ENCODE measurements around the gene GAS2L1.
A peak's percentile ranks its signal among the peaks of the same experiment; 100 is the strongest.

GAS2L1 gene

DNA sequence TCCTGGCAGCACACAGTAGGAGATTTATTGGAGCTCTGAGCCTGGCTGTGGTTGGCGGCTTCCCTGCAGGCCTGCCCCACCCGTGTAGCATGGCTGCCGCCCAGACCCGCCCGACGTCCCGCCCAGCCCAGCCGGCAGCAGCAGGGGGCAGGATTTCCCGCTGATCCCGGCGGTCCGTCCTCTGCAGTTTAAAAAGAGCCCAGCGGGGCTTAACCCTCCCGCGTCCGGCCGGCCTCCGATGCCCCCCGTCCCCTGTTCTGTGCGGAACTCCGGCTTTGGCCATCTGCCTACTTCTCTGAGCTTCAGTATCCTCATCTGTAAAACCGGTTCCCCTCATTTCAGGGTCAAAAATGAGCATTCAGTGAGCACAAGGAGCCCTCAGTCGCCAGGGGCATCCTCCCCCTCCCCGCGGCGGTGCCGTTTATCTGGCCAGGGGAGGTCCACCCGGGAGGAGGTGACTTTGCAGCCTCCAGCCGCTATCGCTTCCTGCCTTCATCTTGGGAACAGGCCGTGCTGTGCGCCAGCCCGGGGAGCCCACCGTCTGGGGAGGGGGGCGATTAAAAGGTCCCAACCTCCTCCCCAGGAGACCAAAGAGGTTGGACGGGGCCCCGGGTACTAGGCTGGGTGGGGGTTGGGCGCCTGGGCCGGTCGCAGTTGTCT, at the start of gene GAS2L1:
TSS of gene GAS2L1 (plus strand) at position 476 of the 660 bp plus-strand sequence. CDS start 1,456 bp downstream, outside the sequence.
- DNase-seq, result peak; percentile 87

DNA sequence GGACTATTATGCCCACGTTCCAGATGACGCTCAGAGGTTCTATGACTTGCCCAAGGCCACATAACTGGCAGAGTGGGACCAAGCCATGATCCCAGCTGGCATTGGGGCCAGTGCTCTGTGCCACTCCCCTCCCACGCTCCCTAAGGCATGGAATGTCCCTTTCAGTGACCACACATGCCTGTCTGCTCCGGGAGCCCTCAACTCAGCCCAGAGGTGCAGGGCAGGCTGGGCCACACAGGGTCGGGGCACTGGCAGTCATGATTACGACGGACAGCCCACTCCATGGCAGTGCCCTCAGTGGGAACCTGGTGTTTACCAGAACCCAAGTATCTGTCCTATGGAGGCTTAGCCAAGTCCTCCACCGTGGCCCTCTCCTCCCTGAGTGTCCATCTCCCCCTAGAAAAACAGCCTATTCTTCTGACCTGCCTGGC, 48.7 kb upstream of the GAS2L1 start:
- no peak for DNase-seq

- no peak for DNase-seq
These were observed 47.8 kb upstream of the GAS2L1 start for GRCh38 chr22:29258407-29259252.

DNA sequence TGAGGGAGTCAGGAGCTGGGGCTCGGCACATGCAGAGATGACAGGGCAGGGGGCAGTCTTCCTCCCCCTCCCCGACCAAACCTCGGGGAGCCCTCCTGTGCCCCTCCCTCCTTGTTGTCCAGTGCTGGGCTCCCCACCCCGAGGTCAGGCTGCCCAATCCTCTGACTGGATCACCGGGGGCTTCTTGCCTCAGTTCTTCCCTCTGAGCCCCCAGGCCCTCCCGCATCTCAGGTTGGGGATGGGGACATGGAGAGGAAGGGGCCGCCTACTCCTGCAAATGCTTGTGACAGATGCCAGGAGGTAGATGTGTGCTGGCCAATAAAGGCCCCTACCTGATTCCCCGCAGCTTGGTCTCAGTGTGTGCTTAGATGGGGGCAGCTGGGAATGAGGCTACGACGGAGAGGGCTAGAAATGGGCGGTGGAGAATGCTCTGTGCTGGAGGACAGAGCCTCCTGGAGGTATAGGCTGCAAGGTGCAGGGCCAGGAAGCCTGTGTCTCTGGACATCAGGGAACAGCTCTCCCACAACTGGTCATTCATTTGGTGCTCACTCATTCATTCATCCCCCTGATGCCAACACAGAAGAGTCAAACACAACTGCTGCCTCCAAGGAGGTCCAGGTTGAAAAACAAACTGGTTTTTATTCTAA, 47.1 kb upstream of the GAS2L1 start:
- DNase-seq, result no peak

DNA sequence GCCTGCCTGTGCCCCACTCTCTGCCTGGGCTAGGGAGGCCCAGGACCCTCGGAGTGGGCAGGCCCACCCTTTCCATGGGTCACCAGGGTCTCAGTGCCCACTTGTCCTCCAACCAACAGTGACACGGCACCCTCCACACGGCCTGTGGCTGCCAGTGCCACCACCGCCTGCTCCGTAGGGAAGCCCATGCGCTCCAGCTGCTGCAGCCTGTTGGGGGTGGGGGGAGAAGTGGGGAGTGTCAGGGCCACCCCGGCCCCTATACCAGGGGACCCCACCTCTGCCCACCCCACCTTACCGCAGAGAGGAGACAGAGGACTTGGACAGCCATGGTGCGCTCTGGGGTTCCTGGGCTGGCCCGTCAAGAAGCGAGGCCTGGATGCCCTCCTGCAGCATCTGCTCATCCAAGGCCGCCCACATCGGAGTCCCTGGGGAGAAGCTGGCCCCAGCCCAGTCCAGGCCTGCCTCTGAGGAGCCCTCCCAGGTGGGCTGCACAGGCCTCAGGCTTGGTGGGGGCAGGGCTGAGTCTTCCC, 46.4 kb upstream of the GAS2L1 start:
- no peak for DNase-seq

GRCh38 chr22:29260601-29261315, 45.7 kb upstream of the GAS2L1 start:
- no peak for DNase-seq

- no peak for DNase-seq
These were observed 42.6 kb upstream of the GAS2L1 start for GRCh38 chr22:29263791-29264276.

DNA sequence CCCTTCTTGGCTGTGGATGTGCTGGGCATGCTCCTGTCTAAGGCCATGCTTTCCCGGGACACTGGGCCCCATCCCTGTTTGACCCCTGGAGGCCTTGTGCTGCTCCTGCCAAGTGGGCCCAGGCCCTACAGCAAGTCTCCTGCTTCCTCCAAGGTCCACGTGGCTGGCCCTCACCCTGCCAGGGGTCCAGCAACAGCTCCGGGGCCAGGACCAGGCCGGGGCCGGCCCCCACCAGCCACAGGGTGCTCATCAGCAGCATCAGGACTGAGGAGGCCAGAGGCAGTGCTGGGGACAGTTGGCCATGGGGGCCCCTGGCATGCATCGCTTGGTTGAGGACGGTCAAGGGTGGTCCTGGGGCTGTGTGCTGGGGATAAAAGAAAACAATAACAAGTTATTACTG, 41.1 kb upstream of the GAS2L1 start:
- no peak for DNase-seq

DNA sequence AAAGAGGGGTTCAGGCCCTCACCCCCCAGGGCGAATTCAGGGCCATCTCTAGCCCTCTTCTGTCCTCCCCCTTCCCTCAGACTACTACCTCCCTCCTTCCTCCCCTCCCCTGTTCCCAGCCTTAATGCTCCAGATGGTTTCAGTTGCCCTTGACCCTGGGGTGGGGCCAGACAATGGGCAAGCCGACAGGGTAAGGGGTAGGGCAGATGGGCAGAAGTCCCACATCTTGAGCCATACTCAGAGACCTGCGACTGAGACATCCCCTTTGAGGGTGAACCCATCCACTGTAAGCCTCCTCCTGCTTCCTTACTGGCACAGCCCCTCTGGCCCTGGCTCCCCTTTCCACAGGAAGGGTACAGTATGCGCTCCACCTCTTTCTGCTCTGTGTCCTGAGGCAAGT, 40.5 kb upstream of the GAS2L1 start:
- DNase-seq, result peak; percentile 20

DNA sequence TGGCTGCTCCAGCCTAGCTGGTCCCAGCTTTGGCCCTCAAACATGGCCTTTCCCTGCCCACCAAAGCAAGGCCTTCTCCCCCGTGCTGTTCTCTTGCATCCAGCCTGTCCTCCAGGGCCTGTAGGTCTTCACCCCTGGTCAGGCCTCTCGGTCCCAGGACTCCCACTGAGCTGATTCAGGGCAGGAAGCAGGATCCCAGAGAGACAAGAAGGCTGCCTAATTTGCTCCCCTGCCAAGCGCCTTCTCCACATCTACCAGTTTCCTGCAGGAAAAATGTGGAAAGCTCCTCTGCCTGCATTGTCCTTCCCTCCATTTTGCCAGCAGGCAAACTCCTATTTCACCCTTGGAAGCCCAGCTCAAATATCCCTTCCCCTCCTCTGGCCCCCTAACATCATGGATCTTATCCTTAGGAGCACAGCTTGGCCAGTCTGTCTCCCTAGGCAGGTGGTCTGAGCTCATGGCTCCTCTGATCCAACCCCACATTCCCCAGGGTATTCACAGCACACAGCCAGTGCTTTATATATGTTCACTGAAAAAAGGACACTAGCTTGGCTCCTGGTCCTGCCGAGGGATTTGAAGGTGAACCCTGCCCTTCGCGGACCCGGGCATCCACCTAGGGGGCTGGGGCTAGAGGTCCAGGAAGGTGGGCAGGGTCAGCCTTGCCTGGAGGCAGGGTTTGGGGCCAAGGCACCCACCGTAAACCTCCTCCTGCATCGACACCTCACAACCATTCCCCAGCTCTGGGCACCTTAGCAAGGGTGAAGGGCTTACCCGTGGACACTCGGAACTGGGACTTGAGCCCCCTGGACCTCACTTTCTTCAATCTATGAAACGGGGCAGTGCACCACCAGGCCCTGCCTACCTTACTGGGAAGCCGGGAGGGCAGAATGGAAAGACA, 39.6 kb upstream of the GAS2L1 start:
- DNase-seq, result peak; percentile 17

- no peak for DNase-seq
These were observed 39.0 kb upstream of the GAS2L1 start for GRCh38 chr22:29267462-29267857.

- DNase-seq, result peak; percentile 99
These were observed 38.5 kb upstream of the GAS2L1 start, which contains the start of the genes EWSR1 and RHBDD3 for GRCh38 chr22:29267858-29268510. TSS of gene EWSR1 (plus strand) at chr22:29268268. CDS start at chr22:29268337, 69 bp downstream. TSS of gene RHBDD3 (minus strand) at chr22:29267981. CDS start at chr22:29265626, 2,355 bp downstream.

DNA sequence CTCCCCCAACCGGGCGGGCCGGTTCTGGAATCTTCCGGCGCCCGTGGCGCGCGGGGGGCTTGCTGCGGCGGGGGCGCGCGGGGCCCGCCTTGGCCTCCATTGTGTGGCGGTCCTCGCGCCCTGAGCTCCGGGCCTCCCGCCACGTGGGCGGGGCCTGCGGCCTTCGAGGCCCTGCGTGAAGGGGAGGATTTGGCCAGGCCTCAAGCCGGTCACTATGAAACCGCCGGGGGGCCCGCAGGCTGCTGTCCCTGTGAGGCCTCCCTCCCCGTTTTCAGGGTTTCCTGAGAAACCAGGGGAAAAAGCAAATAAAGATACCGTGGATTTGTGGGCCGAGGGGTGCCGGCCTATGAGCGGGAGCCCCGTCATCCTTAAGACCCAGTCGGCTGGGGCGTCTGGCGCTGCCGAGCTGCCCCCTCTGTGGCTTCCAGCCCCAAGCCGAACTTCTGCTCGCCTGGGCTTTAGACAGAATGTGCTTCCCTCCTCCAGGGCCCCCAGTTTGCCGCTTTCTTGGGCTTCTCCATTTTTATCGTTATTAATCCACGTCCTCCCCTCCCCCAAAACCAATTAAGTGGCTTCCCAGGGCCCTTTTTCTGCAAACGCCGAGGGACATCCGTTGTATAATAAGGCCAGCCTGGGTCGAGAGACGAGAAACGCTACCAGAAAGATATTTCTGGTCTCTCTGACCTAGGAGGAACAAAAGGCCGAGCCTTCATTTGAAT, 37.8 kb upstream of the GAS2L1 start:
- no peak for DNase-seq

GRCh38 chr22:29269230-29269604, 37.2 kb upstream of the GAS2L1 start:
- no peak for DNase-seq

GRCh38 chr22:29269731-29270474, 36.5 kb upstream of the GAS2L1 start:
- DNase-seq, result no peak

GRCh38 chr22:29270475-29271271, 35.8 kb upstream of the GAS2L1 start:
- no peak for DNase-seq

GRCh38 chr22:29272624-29273023, 33.8 kb upstream of the GAS2L1 start:
- no peak for DNase-seq

- DNase-seq, result no peak
These were observed 31.3 kb upstream of the GAS2L1 start for GRCh38 chr22:29275167-29275566.
